CD1c-positive myeloid dendritic cell (primary cell): ENCODE results near the gene TMEM38B.

ENCODE experiments used
- DNase-seq: peaks from one replicate; pipeline ENCODE4 v3.0.0-alpha.2; 2016; ENCODE audit errors: extremely low spot score

The TMEM38B gene

GRCh38 chr9:105694190-105694847, at the start of gene TMEM38B:
TMEM38B (plus strand) TSS chr9:105694541; CDS start chr9:105694661, 120 bp downstream.
- peak; percentile 92 for DNase-seq

DNA sequence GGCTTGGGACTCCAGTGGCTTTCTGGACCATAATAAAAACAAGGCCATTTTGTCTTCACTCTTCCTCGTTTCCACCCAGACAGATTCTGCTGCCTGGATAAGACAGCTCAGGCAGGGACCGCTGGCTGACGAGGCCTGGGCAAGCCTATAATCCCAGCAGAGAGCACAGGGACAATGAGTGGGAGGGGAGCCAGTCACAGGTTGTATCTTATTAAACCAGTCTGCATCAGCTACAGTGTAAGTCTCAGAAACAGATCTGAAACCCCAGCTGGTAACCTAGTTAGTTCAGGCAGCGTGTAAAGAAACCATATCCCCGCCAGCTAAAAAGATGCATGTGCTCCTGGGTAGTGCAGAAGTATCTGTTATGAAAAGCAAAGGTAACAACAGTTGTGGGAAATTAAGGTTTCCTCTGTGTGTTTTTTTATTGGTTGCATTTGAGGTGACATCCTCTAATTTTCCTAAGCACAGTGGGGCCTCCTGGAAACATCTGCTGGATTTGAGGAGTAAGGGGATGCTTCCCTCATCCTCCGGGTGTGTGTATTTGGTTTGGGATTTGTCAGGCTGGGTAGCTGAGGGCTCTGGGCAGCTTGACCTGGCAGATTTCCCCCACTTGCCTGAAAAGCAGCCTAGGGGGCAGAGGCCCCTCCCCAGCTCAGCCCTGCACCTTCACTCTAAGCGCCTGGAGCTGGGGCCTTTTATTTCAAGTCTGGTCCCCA, 47.3 kb upstream of the TMEM38B start:
- DNase-seq = no peak

DNA sequence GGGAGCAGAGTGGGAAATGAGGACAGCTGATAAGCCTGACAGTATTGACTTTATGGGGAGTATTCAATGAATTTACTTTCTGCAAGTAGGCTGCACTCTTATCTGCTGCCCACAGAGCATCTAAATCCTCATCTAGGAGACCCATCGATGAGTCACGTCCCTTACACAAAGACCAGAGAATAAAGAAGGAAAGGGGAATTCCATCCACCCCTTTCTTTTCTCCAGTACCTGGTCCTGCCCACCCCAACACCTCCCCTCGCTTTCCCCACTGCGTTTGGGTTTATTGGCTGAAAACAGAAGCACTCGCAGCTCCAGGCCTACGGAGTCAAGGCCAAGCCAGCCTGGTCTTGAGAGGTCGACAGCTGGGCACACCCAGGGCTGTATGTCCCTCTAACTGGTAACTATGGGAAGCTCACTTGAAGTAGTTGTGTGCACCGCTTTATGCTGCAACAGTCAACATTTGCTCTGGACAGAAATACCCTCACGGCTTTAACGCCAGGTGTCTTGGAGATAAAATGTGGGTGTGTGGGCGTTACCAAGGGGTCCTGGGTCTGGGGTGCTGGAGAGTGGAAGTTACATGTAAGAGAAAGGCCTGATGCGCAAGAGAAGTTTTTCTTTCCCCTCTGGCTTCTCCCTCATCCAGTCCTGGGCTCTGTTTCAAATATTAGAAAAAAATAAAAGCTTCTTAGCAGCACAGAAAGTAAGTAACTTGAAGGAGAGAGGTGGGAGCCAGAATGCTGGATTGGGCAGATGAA, 46.6 kb upstream of the TMEM38B start:
- no peak for DNase-seq

DNA sequence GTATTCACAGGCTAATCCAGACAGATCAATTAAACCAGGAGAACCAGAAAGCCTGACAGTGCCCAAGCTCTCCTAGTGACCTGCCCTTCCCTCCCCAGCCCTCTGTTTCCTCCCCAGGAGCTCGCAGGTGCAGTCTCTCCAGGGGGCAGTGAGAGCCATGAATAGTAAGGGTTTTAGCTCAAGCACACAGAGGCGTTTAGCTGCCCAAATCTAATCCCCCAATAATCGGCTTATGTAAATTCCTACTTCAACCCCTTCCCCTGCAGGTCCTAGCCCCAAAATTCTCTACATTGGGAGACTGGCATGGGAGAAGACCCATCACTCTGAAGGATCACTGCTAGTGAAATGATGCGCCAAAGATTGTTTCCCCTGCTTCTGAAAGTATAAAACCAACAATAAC, 42.5 kb upstream of the TMEM38B start:
- no peak for DNase-seq

DNA sequence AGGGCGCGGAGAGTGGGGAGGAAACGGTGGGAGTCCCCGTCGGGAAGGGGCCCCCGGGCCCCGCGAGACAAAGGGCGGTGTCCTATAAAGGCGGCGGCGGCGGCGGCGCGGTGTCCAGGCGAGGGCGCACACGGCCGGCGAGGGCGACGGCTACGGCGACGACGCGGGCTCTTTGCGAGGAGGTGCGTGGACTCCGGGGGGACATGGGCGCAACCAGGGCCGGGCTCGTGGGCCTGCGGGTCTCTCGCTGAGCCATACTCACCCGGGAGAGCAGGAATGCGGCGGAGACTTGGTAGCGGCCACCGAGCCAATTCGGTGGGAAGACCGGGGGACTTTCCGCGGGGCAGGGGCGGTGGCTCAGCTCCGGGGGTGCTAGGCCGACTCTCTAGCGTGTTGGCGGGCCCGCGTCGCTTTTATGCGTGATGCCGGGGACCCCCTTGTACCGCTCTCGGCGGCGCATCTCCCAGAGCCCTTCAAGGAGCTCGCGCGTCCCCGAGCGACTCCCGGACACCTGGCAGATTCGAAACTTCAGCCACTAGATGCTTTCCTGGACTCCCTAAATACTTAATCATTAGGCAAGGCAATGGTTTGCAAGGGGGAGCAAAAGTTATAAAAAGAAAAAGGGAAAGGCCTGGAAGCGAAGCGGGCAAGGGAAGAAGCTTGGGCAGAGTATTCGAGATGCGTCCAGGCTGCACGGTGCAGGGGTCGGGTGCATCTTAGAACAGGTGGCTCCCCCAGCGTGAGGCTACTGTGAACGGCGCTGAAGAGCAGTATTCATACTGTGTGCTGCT, 38.0 kb upstream of the TMEM38B start:
- peak; percentile 10 for DNase-seq

- no peak for DNase-seq
These were observed 36.0 kb upstream of the TMEM38B start for GRCh38 chr9:105658351-105658750.

GRCh38 chr9:105661011-105661410, 33.3 kb upstream of the TMEM38B start:
- DNase-seq = no peak

- no peak for DNase-seq
These were observed 31.9 kb upstream of the TMEM38B start, which contains the start of gene TAL2 for GRCh38 chr9:105662184-105663104. TAL2 (plus strand) TSS chr9:105662457; CDS start chr9:105662497, 40 bp downstream.

GRCh38 chr9:105663914-105664313, 30.4 kb upstream of the TMEM38B start:
- DNase-seq = no peak

- no peak for DNase-seq
These were observed 26.5 kb upstream of the TMEM38B start for GRCh38 chr9:105667867-105668266.

- no peak for DNase-seq
These were observed 24.0 kb upstream of the TMEM38B start for GRCh38 chr9:105670315-105670714.

DNA sequence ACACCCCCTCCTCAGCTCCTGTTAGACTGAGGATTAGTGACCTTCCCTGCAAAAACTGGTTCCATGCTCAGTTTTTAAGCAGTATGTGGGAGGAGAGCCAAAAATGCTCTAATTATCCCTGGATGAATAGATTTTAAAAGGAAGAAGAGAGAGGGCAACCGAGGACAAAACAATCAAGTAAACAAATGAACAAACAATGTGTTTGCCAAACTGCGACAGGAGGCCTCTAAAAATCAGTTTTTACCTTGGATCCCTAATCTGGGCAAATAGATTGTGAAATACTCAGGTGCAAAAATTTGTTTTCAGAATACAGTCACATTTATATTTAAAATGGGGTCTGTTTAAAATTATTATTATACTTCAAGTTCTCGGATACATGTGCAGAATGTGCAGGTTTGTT, 23.6 kb upstream of the TMEM38B start:
- DNase-seq = no peak

DNA sequence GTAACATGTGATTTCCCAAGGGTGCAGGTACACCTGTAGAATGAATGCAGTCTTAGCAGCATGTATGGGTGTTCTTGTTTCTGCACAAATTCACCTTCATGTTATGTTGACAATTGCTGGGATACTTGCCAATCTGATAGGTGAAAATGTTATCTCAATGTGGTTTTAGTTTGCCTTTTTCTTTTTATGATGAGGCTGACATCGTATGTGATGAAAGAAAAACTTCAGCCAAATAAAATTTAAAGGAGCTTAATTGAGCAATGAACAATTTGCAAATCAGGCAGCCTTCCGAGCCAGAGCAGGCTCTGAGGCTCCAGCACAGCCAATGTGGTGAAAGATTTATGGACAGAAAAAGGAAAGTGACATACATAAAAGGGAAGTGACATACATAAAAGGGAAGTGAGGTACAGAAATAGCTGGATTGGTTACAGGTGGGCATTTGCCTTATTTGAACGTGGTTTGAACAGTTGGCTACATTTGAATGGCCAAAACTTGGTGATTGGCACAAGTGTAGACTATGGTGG, 21.6 kb upstream of the TMEM38B start:
- no peak for DNase-seq

GRCh38 chr9:105673850-105674387, 20.4 kb upstream of the TMEM38B start:
- DNase-seq = no peak

DNA sequence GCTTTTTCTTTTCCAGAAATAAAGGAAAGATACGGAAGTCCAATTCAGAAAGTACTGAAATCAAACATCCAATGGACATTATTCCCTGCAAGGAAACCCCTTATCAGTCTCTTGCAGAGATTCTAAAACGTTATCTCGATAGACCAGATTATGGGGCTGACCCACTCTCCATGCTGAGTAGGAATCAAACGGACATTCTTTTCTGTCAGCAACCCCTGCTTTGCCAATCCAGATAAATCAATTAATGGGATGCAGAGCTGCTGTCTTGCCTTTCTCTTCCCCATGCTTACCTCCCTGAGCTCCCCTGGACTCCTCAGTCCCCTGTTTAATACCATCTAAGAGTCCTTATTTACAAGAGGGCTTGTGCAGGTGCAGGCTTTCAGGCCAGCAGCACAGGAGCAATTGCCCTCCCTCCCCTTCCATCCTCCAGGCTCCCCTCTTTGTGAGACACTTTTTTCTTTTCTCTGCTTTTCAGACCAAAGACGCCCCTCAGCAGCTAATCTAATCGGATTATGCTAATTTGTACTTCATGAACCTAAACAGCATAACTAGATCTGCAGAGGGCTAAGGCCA, 17.9 kb upstream of the TMEM38B start:
- no peak for DNase-seq

DNA sequence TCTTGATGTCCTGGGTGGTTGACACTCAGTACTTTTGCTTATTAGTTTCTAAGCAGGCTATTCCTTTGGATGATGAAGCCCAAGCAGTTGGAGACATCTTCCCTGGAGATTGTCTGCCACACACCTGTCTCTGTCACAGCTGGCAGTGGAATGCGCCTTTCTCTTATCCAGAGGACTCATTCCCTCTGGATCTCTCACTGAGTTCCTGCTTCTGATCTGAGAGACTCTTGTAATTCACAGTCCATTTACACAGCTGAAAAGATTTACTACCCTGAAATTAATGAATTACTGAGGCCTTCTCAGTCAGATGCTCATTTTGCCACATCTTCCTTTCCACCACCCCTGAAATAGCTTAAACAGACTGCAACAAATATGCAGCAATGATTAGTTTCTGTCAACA, 16.2 kb upstream of the TMEM38B start:
- DNase-seq = no peak

DNA sequence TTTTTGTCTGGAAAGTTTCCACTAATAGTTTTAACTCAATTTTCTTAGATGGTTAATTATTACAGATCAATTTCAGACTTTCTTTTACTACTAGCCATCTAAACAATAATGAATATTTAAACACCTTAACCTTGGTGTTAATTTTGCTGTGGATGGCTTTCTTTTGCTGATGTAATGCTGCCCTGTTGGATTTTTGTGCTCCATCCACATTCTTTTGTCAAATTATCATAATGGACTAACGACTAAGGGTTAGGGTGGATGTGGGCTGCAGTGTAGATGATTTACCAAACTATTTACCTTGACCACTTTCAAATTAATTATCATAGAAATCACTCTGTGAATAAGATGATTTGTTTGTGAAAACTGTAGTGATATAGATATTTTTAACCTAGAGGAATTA, 15.6 kb upstream of the TMEM38B start:
- no peak for DNase-seq

DNA sequence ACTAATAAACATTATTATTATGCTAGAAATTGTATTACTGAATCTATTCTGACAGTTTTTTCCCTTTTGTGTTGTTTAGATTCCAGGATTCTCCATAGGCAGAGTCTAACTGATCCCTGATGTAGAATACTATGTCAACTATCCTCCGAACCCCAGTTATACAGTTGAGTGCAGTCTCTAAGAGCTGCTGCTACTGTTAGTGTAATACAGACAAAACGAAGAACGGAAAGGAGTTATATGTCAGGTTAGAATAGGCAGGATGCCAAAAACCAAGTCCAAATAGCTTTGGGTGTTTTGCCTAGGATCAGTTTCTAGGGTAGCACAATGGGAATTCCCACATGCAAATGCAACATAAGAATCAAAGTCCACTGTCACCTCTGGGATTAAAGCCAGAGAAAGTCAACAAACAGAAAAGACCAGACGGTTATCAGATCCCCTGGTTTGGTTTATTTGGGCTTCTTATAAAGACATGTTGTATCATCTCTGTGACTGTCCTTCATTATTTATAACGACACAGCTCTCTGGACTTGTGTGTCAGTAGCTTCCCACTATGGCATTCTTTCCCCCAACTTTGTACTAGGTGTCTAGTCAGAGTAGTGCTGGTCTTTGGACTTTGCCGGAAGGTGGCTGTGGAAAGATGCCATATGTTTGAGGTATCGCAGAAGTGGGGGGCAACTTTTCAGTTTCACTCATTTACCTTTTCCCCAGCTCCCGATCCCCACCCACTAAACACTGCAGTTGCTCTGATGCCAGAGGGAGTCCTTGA, 14.9 kb upstream of the TMEM38B start:
- DNase-seq = no peak

DNA sequence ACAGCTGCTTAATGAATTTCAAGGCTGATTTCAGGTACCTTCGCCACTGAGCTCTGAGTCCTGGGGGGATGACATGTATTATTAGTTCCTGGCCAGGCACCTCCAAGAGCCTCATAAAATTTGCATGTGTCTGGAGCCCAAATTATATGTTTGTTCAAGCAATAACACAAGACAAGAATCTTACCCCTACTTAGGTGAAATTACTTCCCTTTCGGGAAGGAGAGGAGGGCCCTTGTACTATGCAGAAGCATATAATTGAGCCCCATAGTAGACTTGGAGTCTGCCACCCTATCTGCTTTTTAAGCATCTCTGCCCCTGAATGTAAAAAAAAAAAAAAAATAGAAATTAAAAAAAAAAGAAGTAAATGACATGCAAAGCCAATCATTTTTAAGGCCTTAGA, 13.0 kb upstream of the TMEM38B start:
- DNase-seq = no peak
